IMR-90 (cell line): ENCODE results near the gene DAG1.

Experiments used
- POLR2A ChIP-seq: IDR thresholded peaks from 2 replicates; pipeline ENCODE4 v1.6.1; 2012; ENCODE audit warnings: mild to moderate bottlenecking, low read depth, low read length
- RCOR1 ChIP-seq: IDR thresholded peaks from 2 replicates; pipeline ENCODE4 v1.6.1; 2012; ENCODE audit warnings: mild to moderate bottlenecking, low read length, improper control_type of control experiment; ENCODE audit not compliant: insufficient replicate concordance
- RFX5 ChIP-seq: IDR thresholded peaks from 2 replicates; pipeline ENCODE4 v1.8.0; 2012; ENCODE audit warnings: low read depth, mild to moderate bottlenecking, low read length, moderate library complexity
- TF ChIP-seq, protein P1 (sequence below): conservative IDR thresholded peaks from 2 replicates; pipeline ENCODE4 v1.5.1; 2012; ENCODE audit warnings: mild to moderate bottlenecking, low read depth, low read length, improper control_type of control experiment
- TF ChIP-seq, protein P2 (sequence below): fragments of 150-350 bp; IDR thresholded peaks from 2 replicates; pipeline ENCODE4 v1.6.1; 2017; ENCODE audit warnings: mild to moderate bottlenecking, antibody characterized with exemption, low read length, low read depth

GRCh38 chr3:49422379-49423248 lies 47.5 kb upstream of the DAG1 start, which contains the start of gene AMT:
- TF ChIP-seq, protein P1, sequence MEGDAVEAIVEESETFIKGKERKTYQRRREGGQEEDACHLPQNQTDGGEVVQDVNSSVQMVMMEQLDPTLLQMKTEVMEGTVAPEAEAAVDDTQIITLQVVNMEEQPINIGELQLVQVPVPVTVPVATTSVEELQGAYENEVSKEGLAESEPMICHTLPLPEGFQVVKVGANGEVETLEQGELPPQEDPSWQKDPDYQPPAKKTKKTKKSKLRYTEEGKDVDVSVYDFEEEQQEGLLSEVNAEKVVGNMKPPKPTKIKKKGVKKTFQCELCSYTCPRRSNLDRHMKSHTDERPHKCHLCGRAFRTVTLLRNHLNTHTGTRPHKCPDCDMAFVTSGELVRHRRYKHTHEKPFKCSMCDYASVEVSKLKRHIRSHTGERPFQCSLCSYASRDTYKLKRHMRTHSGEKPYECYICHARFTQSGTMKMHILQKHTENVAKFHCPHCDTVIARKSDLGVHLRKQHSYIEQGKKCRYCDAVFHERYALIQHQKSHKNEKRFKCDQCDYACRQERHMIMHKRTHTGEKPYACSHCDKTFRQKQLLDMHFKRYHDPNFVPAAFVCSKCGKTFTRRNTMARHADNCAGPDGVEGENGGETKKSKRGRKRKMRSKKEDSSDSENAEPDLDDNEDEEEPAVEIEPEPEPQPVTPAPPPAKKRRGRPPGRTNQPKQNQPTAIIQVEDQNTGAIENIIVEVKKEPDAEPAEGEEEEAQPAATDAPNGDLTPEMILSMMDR, result no peak
- TF ChIP-seq RFX5 (no peak), POLR2A (no peak), RCOR1 (no peak)
- TF ChIP-seq, protein P2, sequence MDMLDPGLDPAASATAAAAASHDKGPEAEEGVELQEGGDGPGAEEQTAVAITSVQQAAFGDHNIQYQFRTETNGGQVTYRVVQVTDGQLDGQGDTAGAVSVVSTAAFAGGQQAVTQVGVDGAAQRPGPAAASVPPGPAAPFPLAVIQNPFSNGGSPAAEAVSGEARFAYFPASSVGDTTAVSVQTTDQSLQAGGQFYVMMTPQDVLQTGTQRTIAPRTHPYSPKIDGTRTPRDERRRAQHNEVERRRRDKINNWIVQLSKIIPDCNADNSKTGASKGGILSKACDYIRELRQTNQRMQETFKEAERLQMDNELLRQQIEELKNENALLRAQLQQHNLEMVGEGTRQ, result no peak
